GM12874 (cell line): Measurements from ENCODE around the gene LYZL2.
A peak's percentile ranks its signal among the peaks of the same experiment; 100 is the strongest.

Experiments used
- CTCF ChIP-seq: IDR thresholded peaks from 2 replicates; pipeline ENCODE4 v1.5.1; 2011; ENCODE audit warnings: low read depth, mild to moderate bottlenecking, control low read depth, low read length, moderate library complexity; ENCODE audit not compliant: insufficient read depth

The LYZL2 gene

GRCh38 chr10:30596013-30596412 is 33.5 kb downstream of the LYZL2 start:
- no peak for TF ChIP-seq CTCF

- TF ChIP-seq CTCF = no peak
These were observed 35.5 kb downstream of the LYZL2 start for GRCh38 chr10:30594077-30594476.

GRCh38 chr10:30591249-30591670 is 38.3 kb downstream of the LYZL2 start:
- TF ChIP-seq CTCF = peak; percentile 61

GRCh38 chr10:30589441-30589840 is 40.1 kb downstream of the LYZL2 start:
- no peak for TF ChIP-seq CTCF

- peak; percentile 36; the same call in 1 of the 2 replicates for TF ChIP-seq CTCF
These were observed 42.0 kb downstream of the LYZL2 start for GRCh38 chr10:30587522-30588031.

- TF ChIP-seq CTCF = no peak
These were observed 42.7 kb downstream of the LYZL2 start for GRCh38 chr10:30586828-30587227.

- no peak for TF ChIP-seq CTCF
These were observed 45.7 kb downstream of the LYZL2 start for GRCh38 chr10:30583778-30584415.
